IPS DF 4.7 (cell line): Measurements from ENCODE around the gene KAT7.

Experiments
- DNase-seq: peaks from one replicate; pipeline ENCODE4 v3.0.0-alpha.2; 2013; ENCODE audit warnings: low spot score; ENCODE audit errors: extremely low read depth

The KAT7 gene

DNA sequence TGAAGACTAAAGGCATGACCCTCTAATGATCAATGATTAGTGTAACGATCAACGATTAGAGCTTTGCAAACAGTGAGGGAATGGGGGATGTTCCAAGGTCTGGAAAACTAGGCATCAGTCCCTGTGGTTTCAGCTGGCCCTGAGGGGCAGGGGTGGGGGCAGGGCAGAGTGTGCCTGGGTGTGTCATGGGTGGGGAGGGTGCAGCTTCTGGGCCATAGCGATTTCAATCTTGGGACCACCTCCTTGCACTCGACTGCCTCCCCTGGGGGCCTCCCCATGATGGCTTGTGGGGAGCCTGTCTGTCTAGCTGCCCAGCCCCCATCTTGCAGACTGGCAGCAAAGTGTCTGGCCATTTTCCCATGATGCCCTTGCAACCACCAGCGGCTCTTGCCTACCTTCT lies 51.0 kb downstream of the KAT7 start:
- DNase-seq, result no peak

DNA sequence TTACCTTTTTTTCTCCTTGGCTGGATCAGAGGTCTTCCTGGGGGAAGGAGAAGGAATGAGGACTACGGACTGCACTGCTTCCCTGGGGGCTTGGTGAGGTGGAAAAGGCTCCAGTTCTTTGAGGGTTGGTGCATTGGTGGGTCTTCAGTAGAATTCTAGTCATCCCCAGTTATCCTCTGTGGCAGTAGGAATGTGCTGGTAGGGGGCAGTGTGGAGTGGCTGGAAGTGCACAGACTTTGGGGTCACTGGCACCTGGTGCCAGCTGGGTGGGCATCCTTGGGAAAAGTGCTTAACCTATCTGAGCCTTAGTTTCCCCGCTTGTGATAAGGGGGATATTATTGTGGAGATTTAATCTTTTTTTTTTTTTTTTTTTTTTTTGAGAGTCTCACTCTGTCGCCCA lies 53.1 kb downstream of the KAT7 start:
- no peak for DNase-seq

DNA sequence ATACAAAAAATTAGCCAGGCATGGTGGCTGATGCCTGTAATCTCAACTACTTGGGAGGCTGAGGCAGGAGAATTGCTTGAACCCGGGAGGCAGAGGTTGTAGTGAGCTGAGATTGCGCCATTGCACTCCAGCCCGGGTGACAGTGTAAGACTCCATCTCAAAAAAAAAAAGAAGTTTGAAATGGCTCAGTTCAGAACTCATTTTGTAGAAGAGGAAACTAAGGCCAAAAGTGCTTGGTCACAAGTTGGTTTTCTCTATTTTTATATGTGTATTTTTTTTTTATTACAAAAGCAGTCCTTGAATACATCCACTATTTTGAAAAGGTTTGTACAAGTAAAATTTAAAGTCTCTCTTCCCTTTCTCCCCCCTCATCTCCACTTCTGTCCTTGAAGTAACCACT lies 53.9 kb downstream of the KAT7 start:
- no peak for DNase-seq

DNA sequence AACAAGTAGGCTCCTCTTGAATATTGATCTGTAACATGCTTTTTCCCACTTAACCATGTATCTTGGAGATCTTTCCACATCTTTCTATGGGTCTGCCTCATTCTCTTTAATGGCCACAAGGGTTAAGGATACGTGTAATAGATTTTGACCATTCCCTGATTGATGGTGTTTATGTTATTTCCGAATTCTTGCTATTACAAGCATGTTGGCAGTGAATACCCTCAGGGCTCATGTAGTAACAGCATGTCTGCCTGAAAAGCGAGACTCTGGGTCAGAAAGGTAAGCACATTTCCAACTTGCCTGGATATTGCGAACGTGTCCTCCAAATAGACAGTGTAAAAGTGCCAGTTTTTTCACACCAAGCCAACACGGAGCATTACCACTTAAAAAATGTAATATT lies 54.4 kb downstream of the KAT7 start:
- DNase-seq, result no peak

DNA sequence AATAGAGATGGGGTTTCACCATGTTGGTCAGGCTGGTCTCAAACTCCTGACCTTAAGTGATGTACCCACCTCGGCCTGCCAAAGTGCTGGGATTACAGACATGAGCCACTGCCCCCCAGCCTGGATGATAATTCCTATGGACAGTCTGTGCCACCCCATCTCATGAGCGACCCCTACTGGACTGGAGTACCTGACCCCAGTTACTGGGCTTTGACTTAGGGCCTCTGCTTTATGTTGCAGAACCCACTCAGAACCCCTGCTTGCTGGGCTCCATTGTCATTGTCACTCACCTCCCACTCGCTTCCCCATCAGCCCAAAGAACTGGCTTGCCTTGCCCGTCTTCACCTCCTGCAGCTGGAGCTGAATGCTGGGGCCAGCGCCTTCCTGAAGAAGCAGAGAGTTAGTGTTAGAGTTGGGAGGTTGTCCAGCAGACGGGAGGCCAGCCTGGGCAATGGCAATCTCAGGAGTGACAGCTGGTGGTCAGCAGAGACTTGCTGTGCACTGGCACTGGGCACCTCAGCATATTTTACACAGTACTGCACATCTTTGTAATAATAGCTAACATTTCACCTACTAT lies 55.4 kb downstream of the KAT7 start:
- no peak for DNase-seq

- no peak for DNase-seq
Observed at GRCh38 chr17:49845321-49845720, 56.8 kb downstream of the KAT7 start.

GRCh38 chr17:49846938-49847712 lies 58.6 kb downstream of the KAT7 start:
- DNase-seq, result no peak

- DNase-seq, result no peak
Observed at GRCh38 chr17:49848019-49848473, 59.6 kb downstream of the KAT7 start, which contains the start of gene TAC4. TSS of gene TAC4 (minus strand) at chr17:49848069. CDS start at chr17:49848017, 52 bp downstream.

- DNase-seq, result no peak
Observed at GRCh38 chr17:49848739-49849138, 60.3 kb downstream of the KAT7 start.

DNA sequence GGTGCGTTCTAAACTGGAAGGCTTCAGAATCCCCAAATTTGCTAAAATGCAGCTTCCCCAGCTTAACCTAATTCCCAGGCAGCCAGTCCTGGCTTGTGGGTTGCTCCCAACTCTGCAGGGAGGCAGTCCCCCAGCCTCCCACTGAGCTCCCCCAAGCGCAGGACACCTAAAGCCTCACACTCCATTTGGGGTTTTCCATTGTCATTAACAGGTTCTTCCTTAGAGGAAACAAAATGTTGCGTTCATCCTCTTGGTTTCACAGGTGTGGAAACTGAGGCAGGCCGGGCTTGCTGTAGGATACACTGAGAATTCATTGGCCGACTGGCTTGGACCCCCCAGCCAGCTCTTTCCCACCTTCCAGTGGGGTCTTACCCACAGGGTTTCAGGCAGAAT lies 61.7 kb downstream of the KAT7 start:
- DNase-seq, result no peak

GRCh38 chr17:49850772-49851386 lies 62.4 kb downstream of the KAT7 start:
- no peak for DNase-seq

DNA sequence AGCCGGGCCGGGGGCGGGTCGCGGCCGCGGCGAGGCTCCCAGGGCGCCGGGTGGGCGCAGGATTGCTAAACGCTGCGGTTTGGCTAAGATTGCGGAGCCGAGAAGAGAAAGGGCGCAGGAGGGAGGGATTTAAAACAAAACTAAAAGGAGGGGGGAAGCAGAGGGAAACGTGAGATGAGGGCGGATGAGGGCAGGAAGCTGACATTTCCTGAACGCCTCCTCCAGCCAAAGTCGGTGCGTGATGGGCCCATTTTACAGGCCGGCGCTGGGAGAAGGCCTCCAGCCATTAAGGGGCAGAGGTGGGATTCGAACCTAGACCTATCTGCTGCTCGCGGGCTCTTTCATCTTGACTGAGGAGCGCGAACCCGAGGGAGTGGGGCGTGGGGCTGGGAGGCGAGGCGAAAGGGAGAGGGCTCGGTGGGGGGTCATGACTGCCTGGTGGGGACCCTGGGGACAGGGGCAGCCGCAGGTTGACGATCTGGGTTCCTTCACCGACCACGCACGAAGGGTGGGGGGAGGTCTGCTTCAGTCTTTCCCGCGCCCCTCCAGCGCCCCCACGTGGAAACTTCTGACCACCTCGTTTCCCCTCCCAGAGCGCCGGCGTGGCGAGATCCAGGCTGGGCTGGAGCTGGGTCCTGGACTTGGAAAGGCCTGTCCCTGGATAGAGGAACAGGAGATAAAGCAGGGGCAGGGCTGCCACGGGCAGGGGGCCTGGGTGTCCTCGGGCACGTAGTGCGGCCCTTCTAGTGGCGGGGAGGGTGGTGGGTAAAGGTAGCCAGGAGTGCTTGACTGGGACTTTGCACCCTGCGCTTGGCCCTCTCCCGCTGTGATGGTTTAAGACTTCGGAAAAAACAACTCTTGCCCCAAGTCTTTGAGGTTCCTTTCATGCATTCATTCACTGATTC lies 63.2 kb downstream of the KAT7 start:
- no peak for DNase-seq

- DNase-seq, result no peak
Observed at GRCh38 chr17:49853470-49854015, 65.1 kb downstream of the KAT7 start.

GRCh38 chr17:49854126-49854525 lies 65.6 kb downstream of the KAT7 start:
- DNase-seq, result no peak

GRCh38 chr17:49858796-49859195 lies 70.3 kb downstream of the KAT7 start:
- no peak for DNase-seq

DNA sequence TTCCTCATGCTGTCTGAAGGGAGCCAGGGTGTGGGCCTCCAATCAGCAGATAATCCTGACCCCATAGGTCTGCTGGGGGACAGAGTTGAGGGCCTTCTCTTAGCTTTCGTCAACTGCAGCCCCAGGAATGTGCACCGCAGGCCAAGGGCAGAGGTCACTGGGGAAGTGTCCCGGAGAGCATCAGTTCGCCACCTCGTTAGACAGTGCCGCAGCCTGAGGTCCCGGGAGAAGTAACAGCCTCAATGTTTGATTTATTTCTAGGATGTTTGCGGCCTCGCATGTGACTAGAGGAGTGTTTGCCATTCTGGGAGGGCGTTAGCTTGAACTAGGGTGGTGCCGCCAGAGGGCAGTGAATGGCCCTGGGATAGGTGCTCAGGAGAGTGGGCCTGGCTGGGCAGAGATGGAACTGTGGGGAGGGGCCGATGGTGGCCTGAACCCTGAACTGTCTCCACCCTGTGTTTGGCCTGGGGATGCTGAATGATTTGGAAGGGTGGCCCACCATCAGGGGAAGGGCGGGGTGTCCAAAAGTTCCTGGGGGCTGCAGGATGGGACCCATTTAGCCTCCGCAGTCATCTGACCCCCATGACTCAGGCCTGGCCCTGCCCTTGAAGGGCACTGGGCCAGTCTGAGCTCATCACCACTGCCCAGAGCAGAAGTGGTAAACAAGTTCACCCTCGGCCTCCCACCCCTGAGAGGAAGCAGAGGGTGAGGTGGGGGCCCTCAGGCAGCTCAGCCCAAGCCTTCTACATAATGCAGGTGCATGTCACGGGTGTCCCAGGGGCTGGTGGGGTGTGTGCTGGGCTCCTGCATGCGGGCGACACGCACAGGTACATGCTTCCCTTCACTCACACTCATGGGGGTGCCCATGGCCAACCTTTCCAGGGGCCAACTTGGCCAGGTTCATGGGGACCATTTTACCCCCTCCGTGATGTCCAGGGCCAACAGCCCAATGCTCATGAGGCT lies 71.8 kb downstream of the KAT7 start:
- no peak for DNase-seq

GRCh38 chr17:49861150-49861884 lies 72.8 kb downstream of the KAT7 start:
- no peak for DNase-seq

DNA sequence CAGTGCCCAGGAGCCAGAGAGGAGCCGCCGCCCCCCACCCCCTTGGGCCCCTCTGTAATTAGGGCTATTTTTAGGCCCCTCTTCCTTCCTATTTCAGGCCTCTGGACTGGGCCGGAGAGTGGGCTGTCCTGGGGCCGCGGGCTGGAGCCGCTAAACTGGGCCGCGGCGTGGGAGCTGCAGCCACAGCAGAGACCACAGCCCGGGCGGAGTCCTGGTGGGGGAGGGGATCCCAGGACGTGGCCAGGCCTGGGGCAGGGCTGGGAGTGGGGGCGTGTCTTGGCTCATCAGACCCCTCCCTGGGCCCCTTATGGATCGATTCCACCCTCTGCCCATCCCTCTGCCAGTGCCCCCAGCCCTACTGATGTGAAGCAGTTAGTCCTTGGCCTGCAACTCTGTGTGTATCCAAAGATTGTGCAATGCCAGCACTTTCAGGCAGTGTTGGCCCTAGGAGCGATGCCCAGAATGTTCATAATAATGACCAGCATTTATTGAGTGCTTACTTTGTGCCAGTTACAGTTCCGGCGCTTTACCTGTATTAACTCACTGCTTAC lies 74.4 kb downstream of the KAT7 start:
- DNase-seq, result no peak

DNA sequence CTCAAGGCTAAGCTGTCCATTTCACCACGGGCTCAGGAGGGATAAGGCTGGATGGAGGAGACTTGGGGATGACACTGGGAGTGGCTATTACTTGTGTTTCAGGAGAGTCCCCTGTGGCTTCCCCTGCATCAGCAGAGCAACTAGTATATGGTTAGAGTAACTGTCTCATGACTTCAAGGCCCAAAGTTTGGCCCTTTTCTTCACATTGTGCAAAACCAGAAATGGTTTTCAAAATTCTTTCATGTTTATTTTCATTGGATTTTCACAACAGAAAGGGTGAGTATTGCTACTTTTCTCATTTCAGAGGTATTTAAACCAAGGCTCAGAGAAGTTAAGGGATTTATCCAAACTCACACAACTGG lies 77.5 kb downstream of the KAT7 start:
- no peak for DNase-seq
